Effector memory CD8-positive, alpha-beta T cell (primary cell): ENCODE measurements around the gene GJB3.
"Not testable (repeated sequence)": the region's sequence is repeated elsewhere in the genome, so short reads cannot be mapped to it uniquely, and the experiment has no call there.

ENCODE experiments used
- ATAC-seq: fragments of 150-1000 bp; cut with Tn5 transposase; replicated peaks from 2 replicates; pipeline ENCODE4 v1.10.0; 2021; ENCODE audit warnings: mild to moderate bottlenecking, moderate library complexity
- DNase-seq, 3 experiments: peaks; one replicate each; pipeline ENCODE4 v3.0.0; 2021
- H3K27ac Mint-ChIP-seq, 2 donors: one replicate each; pipeline ENCODE4 v1.8.0; 2022; ENCODE audit warnings: mild to moderate bottlenecking in 2 of 2, mixed read lengths in 2 of 2, moderate library complexity in 2 of 2
- H3K27me3 Mint-ChIP-seq, 2 donors: one replicate each; pipeline ENCODE4 v1.8.0; 2022; ENCODE audit warnings: mixed read lengths in 2 of 2
- H3K36me3 Mint-ChIP-seq: one replicate; pipeline ENCODE4 v1.8.0; 2022; ENCODE audit warnings: mild to moderate bottlenecking, moderate library complexity, mixed read lengths; ENCODE audit not compliant: insufficient read depth
- H3K4me1 Mint-ChIP-seq, 2 donors: one replicate each; pipeline ENCODE4 v1.8.0; 2022; ENCODE audit warnings: low read depth in 2 of 2, mixed read lengths in 2 of 2
- H3K4me3 Mint-ChIP-seq, 2 donors: one replicate each; pipeline ENCODE4 v1.8.0; 2022; ENCODE audit warnings: mild to moderate bottlenecking in 2 of 2, mixed read lengths in 2 of 2, moderate library complexity in 2 of 2
- H3K9me3 Mint-ChIP-seq, 2 donors: one replicate each; pipeline ENCODE4 v1.8.0; 2022; ENCODE audit warnings: mixed read lengths in 2 of 2
- total RNA-seq, 9 experiments: gene quantifications; one replicate each; lab custom pipeline; 2026; lab: John Stamatoyannopoulos, UW

GJB3 gene
- 0 to 0.06 (median 0) reads per million in 9 experiments for total RNA-seq

DNA sequence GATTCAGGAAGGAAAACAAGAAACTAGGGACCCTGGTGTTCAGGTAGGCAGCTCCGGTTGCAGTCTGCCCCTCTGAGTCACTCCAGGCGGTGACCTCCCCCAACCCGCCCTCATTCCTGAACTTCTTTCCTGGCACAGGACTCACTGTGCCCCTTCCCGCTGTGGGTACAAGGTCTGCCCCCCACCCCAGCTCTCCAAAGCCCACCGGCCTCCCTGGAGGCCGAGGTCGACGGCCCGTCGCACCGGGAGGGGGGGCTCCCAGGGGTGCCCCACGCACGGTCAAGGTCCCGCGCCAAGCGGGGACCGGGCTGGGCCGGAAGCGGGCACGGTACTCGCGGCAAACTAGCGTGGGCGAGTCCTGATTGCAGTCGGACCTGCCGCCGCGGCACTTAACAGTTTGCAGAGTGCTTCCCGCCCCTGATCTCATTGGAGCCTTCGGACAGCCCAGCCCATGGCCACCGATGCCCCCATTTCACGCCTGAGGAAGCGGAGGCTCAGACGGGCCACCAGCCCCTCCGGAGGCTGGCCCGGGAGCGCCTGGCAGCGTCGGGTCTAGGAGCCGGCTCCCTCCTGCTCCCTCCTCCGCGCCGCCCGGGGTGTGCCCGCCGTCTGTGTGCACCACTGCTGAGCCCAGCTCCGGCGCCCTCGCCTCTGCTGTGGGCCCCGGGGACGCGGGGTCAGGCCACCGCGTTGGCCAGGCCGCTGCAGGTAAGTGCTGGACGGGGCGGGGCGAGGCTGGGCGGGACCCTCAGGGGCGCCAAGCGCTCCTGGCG, at the start of gene GJB3:
TSS of gene GJB3 (plus strand) at position 144 of the 773 bp plus-strand sequence. CDS start 3,549 bp downstream, outside the sequence.
- Mint-ChIP-seq H3K27ac (no peak within 1 kb of the TSS), H3K9me3 (no peaks in the 10 kb centered on the region), H3K4me3 (peak within 1 kb of the TSS in 1 of 2 donors; percentile 50), H3K4me1 (peaks cover 0 to under 1% of the 10 kb centered on the region in 2 donors), H3K27me3 (peaks cover 67 to 80% of the 10 kb centered on the region in 2 donors), H3K36me3 (no peaks in the 10 kb centered on the region)
- ATAC-seq (peak; percentile 19), DNase-seq (no peak)

DNA sequence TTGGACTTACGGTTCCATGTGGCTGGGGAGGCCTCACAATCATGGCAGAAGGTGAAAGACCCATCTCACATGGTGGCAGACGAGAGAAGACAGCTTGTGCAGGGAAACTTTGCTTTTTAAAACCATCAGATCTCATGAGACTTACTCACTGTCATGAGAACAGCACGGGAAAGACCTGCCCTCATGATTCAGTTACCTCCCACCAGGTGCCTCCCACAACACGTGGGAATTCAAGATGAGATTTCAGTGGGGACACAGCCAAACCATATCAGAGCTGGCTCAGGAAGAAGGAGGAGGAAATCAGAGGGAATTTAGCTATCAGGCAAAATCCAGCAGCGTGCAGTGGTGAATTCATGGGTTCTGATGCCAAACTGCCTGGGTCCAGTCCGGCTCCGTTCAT, 48.2 kb upstream of the GJB3 start:
- not testable (repeated sequence) for H3K36me3 Mint-ChIP-seq, H3K9me3 Mint-ChIP-seq, H3K27ac Mint-ChIP-seq, ATAC-seq, H3K4me3 Mint-ChIP-seq, DNase-seq, H3K4me1 Mint-ChIP-seq
- peaks cover 49 to 71% of the 10 kb centered on the region in 2 donors for H3K27me3 Mint-ChIP-seq

DNA sequence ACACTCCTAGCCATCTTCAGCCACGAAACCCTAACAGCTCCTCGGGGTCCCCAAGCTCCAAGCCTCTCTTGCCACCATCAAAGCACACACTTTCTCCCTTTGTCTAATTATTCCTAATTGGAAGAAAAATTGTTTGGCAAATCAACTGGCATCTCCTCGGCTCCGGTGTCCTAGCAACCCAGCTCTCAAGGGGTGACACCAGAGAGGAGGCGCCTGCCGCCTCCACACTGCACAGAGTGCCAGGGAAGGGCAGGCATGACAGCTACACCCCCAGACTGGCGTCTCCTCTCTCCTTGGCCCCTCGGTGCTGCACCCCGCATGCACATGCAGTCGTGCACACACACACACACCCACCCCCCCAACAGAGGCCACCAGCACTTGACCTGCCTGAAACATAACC, 44.3 kb upstream of the GJB3 start:
- peaks cover 34 to 66% of the 10 kb centered on the region in 2 donors for H3K27me3 Mint-ChIP-seq
- no peak overlapping the region for H3K4me3 Mint-ChIP-seq
- H3K9me3 Mint-ChIP-seq: no peaks in the 10 kb centered on the region
- ATAC-seq (no peak), DNase-seq (no peak)
- H3K27ac Mint-ChIP-seq: no peak overlapping the region
- H3K4me1 Mint-ChIP-seq: no peaks in the 10 kb centered on the region
- no peaks in the 10 kb centered on the region for H3K36me3 Mint-ChIP-seq

DNA sequence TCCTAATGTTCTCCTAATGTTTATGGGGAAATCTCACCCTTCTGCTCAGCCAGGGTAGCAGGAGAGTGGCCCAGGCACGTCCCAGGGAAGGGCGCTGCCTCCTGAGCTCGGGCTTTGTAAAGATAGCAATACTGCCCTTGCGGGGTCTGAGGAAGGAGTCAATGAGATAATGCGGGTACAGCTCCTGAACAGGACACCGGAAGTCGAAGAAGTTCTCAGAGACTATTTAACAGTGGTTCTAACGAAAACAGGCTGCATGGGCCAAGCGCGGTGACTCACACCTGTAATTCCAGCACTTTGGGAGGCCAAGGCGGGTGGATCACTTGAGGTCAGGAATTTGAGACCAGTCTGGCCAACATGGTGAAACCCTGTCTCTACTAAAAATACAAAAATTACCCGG, 43.8 kb upstream of the GJB3 start:
- not testable (repeated sequence) for H3K4me3 Mint-ChIP-seq, ATAC-seq, H3K9me3 Mint-ChIP-seq, H3K4me1 Mint-ChIP-seq, DNase-seq, H3K36me3 Mint-ChIP-seq, H3K27ac Mint-ChIP-seq
- H3K27me3 Mint-ChIP-seq: peaks cover 34 to 69% of the 10 kb centered on the region in 2 donors

DNA sequence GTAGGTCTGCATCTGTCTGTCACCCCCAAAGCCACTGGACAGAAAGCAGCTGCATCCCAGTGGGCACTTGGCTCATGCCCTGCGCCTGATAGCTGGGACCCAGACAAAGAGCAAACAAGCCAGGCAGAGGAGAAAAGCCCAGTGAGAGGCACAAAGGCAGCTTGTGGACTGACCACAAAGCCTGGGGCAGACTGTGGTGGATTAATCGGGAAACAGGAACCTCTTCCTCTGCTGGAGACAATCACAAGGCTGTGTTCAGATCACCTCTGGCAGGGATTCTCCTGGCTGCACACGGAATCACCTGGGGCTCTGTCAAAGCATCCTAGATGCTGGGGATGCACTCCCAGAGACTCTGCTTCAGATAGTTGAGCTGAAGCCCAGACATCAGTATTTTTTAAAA, 41.4 kb upstream of the GJB3 start:
- Mint-ChIP-seq H3K36me3 (no peaks in the 10 kb centered on the region), H3K27ac (no peak overlapping the region), H3K4me1 (peaks cover 0 to 4% of the 10 kb centered on the region in 2 donors), H3K4me3 (no peak overlapping the region), H3K27me3 (peaks cover 22 to 63% of the 10 kb centered on the region in 2 donors), H3K9me3 (no peaks in the 10 kb centered on the region)
- ATAC-seq (no peak), DNase-seq (no peak)

DNA sequence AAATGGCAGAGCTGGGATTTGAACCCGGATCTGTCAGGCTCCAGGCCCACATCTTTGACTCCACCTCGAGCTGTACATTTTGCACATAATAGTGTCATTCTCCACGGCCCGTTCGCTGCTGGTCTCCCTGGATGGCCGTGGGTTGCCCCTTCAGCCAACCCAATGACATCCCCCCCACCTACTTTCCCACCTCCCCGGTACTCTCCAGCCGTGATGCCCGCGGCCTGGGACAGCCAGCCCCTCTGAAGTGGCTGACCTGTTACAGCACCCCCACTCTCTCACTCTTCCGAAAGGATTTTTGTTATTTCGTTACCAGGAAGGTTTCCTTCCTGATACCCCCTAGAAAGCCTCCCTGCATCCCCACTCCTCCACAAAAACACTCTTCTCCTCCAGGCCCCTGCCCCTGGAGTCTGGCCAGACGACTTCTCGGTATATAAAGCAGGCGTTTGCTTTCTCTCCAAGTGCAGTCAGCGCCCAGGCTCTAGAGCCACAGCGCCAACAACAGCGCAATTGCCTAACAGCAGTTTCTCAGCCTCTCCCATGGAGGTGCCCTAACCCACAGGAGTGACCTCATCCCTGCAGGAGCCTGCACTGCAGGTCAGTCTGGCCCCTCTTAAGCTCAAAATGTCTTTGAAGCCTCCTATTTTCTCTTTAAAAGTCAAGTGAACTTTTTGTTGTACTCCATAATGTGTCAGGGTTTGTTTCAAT, 40.7 kb upstream of the GJB3 start:
- peaks cover 22 to 64% of the 10 kb centered on the region in 2 donors for H3K27me3 Mint-ChIP-seq
- H3K4me1 Mint-ChIP-seq: peaks cover 0 to 4% of the 10 kb centered on the region in 2 donors
- no peaks in the 10 kb centered on the region for H3K9me3 Mint-ChIP-seq
- H3K27ac Mint-ChIP-seq: no peak overlapping the region
- H3K4me3 Mint-ChIP-seq: no peak overlapping the region
- H3K36me3 Mint-ChIP-seq: no peaks in the 10 kb centered on the region
- ATAC-seq (no peak), DNase-seq (no peak)

DNA sequence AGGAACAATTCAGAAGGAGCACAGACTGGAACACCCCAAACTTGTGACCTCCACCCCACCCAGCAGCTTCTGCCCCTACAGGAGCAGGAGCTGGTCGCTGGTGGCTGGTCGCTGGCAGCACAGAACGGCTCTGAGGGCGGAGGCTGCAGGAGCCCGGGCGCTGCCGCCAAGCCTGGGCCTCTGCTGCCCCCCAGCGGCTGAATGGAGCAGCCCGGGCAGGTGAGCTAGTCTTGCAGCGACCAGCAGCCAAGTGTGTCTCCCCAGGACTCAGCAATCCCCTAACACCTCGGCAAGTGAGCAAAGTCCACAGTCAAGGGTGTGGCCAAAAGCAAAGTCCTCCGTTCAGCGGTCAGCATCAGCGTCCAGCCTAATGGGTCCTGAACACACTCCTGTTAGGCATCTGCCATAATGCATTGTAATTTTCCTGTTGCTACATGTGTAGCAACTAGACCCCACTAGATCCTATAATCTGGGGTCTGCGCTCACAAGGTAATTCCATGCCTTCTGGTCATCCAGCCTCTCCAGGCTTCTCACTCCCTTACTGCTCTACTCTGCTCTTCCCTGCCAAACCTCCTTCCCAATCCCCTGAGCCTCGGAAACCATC, 38.2 kb upstream of the GJB3 start:
- DNase-seq (peak; percentile 64 to 76 (median 69)), ATAC-seq (peak; percentile 83)
- Mint-ChIP-seq H3K27ac (no peak overlapping the region), H3K4me3 (no peak overlapping the region), H3K36me3 (no peaks in the 10 kb centered on the region), H3K27me3 (peaks cover 13 to 60% of the 10 kb centered on the region in 2 donors), H3K4me1 (peaks cover 0 to 4% of the 10 kb centered on the region in 2 donors), H3K9me3 (no peaks in the 10 kb centered on the region)

DNA sequence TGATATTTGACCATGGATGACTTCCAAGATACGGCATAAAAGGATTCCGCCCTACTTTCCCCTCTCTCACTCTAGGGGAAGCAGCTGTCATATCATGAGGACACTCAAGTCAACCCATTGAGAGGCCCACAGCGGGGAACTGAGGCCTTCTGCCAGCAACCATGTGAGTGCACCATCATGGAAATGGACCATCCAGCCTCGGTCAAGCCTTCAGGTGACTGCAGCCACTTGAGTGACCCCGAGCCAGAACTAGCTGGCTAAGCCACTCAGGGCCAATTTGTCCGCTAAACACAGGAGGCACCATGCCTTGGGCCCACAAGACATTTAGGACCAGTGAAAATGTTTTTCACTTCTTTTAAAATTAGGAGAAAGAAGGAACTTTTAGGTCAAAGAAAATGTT, 37.2 kb upstream of the GJB3 start:
- no peaks in the 10 kb centered on the region for H3K9me3 Mint-ChIP-seq
- no peak for DNase-seq
- peaks cover 23 to 67% of the 10 kb centered on the region in 2 donors for H3K27me3 Mint-ChIP-seq
- no peak overlapping the region for H3K27ac Mint-ChIP-seq
- no peak for ATAC-seq
- peaks cover 0 to 4% of the 10 kb centered on the region in 2 donors for H3K4me1 Mint-ChIP-seq
- H3K4me3 Mint-ChIP-seq: no peak overlapping the region
- H3K36me3 Mint-ChIP-seq: no peaks in the 10 kb centered on the region

DNA sequence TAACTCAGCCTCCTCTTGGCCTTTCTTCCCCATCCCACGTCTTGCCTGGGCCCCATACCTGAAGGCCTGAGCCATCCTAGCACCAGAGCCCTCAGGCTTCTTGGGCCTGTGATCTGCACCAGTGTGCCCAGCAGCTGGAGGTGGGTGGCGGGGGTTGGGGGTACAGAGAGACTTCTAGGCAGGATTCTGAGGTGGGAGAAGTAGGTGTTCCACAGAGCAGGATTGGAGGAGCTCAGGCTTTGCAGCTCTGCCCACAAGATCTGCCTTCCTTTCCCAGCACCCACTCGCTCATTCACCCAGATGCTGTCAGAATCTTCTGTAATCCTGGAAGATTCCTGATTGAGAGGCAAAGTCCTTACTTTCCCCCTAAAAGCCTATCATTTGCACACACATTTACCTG, 36.2 kb upstream of the GJB3 start:
- Mint-ChIP-seq H3K27me3 (peaks cover 26 to 65% of the 10 kb centered on the region in 2 donors), H3K4me3 (no peak overlapping the region), H3K4me1 (peaks cover 0 to 4% of the 10 kb centered on the region in 2 donors), H3K36me3 (peaks cover 4% of the 10 kb centered on the region), H3K9me3 (no peaks in the 10 kb centered on the region), H3K27ac (no peak overlapping the region)
- ATAC-seq (no peak), DNase-seq (no peak)

DNA sequence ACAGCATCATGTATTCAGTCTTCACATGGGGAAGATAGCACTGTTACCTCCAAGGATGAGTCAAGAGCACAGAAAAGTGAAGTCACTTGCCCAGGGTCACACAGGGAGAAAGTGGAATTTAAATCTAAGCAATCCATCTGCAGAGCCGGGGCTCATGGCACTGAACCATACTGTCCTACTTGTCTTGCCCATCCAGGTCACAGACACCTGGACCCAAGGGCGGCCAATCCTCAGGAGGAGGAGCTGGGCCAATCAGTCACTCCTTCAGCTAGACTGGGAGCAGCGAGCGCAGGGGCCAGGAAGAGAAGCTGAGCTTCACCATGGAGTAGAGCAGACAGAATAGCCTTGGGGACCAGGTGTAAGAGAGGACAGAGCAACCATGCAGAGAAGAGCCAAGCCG, 35.3 kb upstream of the GJB3 start:
- Mint-ChIP-seq H3K9me3 (no peaks in the 10 kb centered on the region), H3K36me3 (peaks cover 4% of the 10 kb centered on the region), H3K4me3 (no peak overlapping the region), H3K27me3 (peaks cover 20 to 57% of the 10 kb centered on the region in 2 donors), H3K4me1 (peaks cover 0 to 4% of the 10 kb centered on the region in 2 donors), H3K27ac (no peak overlapping the region)
- DNase-seq (no peak), ATAC-seq (no peak)

DNA sequence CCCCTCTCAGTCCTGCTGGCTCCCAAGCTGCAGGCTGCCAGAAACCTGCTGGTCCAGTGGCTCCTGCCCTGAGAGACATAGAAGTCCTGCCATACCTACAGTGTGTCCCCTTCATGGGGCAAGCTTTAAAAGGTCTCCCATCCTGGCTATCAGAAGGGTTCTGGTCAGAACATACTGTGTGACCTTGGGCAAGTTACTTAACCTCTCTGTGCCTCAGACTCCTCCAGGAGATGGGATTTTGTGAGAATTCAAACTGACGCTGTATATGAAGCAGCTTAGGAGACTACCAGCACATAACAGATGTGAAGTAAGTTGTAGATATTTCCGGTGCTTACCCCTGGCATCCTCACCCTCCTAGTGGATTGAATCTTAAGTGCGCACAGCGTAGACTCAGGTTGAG, 34.9 kb upstream of the GJB3 start:
- no peak overlapping the region for H3K4me3 Mint-ChIP-seq
- no peaks in the 10 kb centered on the region for H3K9me3 Mint-ChIP-seq
- H3K4me1 Mint-ChIP-seq: peaks cover 0 to 4% of the 10 kb centered on the region in 2 donors
- no peak for ATAC-seq
- peaks cover 20 to 54% of the 10 kb centered on the region in 2 donors for H3K27me3 Mint-ChIP-seq
- DNase-seq: no peak
- peaks cover 4% of the 10 kb centered on the region for H3K36me3 Mint-ChIP-seq
- no peak overlapping the region for H3K27ac Mint-ChIP-seq

DNA sequence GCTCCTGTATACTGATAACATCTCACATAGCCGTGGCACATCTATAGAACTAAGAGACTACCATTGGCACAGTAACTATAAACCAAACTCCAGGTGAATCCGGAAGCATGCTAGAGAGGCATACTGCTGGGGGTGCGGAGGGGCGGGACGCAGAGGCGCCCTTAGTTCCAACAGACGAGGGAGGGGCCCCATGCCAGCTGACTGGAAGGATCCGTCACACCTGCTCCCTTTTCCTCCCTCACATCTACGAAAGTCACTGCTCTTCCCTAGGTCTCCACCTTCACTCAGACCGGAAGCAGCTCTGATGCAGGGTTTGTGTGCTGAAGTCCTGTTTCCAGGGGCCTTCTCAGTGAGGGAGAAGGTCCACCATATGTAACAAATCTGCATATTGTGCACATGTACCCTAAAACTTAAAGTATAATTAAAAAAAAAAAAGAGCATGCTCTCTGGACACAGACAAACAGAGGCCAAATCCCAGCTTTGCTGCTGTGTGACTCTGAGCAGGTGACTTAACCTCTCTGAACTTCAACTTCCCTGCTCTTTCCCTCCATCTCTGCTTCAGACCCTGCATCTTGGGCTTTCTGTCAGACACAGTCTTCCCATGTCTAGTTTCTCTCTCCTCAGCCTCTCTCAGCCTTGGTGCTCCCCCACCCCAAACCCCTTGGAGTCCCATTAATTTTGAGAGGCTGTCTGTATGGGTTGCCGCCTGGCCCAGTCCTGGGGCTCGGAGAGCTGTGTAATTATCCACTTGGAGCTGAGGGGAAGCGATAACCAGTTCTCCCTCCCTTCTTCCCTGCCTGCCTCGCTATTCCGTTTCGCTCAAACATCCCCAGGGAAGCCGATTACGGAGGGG, 34.0 kb upstream of the GJB3 start:
- no peak overlapping the region for H3K27ac Mint-ChIP-seq
- DNase-seq (no peak), ATAC-seq (no peak)
- H3K4me3 Mint-ChIP-seq: no peak overlapping the region
- peaks cover 4% of the 10 kb centered on the region for H3K36me3 Mint-ChIP-seq
- peaks cover 0 to 4% of the 10 kb centered on the region in 2 donors for H3K4me1 Mint-ChIP-seq
- no peaks in the 10 kb centered on the region for H3K9me3 Mint-ChIP-seq
- peaks cover 20 to 53% of the 10 kb centered on the region in 2 donors for H3K27me3 Mint-ChIP-seq

DNA sequence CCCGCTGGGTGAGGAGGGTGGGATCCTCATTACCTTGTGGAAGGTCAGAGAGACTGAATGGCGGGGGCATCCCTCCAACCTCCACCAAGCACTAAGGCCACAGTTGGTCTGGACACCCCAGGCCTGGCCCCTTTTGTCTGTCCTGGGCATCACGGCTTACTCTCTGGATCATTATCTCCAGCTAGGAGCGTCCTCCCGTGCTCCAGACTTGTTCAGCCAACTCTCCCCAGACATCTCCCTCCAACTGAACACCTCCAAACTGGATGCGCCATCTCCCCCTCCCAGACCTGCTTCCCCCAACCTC, 33.4 kb upstream of the GJB3 start:
- Mint-ChIP-seq H3K27me3 (peaks cover 20 to 52% of the 10 kb centered on the region in 2 donors), H3K4me1 (peaks cover 0 to 2% of the 10 kb centered on the region in 2 donors), H3K36me3 (peaks cover 4% of the 10 kb centered on the region), H3K4me3 (no peak overlapping the region), H3K27ac (no peak overlapping the region), H3K9me3 (no peaks in the 10 kb centered on the region)
- DNase-seq: no peak
- ATAC-seq: no peak
